ENCODE data around the gene GATB.
"Not testable (repeated sequence)": the region's sequence is repeated elsewhere in the genome, so short reads cannot be mapped to it uniquely, and the experiment has no call there.

The GATB gene

DNA sequence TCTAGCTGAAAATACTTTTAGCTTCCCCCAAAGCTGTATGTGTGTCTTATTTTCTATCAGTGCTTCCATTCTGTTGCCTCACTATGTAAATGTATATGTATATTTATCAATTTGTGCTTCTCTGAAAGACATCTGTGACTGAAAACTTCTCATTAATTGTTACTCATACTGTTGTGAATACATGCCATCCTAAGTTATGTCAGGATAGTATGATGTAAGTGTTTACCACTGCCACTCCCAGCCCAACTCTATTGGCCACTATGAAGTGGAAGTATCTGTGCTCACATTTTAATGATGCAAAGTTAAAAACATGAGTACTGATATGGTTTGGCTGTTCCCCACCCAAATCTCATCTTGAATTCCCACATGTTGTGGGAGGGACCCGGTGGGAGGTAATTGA is 24.4 kb downstream of the GATB start:
- no peak for DNase-seq
- no peak for TF ChIP-seq POLR2A (IDR thresholded peaks at IDR 0.05; ENCODE audit: low read length)
- no peak for TF ChIP-seq GATA1 (IDR thresholded peaks at IDR 0.05; ENCODE audit: low read depth, low read length)

DNA sequence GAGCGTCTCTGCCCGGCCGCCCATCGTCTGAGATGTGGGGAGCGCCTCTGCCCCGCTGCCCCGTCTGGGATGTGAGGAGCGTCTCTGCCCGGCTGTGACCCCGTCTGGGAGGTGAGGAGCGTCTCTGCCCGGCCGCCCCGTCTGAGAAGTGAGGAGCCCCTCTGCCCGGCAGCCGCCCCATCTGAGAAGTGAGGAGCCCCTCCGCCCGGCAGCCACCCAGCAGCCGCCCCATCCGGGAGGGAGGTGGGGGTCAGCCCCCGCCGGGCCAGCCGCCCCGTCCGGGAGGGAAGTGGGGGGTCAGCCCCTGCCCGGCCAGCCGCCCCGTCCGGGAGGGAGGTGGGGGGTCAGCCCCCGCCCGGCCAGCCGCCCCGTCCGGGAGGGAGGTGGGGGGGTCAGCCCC is 29.1 kb downstream of the GATB start:
- DNase-seq: not testable (repeated sequence)

DNA sequence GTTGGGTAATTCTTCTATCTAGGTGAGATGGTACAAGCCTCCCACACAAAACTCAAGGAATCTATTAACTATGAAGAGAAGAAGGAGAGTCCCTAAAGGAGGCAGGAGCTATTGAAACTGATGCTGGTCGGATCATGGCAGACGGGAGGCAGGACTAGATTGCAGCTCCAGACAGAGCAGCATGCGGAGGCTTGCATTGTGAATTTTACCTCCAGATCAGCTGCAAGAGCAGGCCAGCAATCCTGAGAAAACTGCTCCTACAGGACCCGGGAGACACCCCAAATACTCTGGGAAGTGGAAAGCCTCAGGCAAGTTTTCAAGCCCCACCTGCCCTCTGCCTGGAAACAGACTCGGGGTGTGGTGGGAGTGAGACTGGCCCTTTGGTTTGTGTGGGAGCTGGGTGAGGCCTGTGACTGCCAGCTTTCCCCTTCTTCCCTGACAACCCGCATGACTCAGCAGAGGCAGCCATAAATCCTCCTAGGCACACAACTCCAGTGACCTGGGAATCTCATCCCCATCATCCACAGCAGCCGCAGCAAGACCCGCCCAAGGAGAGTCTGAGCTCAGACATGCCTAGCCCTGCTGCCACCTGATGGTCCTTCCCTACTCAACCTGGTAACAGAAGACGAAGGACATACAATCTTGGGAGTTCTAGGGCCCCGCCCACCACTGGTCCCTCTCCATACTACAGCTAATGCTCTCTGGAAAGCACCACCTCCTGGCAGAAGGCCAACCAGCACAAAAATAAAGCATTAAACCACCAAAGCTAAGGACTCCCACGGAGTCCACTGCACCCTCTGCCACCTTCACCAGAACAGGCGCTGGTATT is 30.9 kb downstream of the GATB start:
- DNase-seq: no peak

DNA sequence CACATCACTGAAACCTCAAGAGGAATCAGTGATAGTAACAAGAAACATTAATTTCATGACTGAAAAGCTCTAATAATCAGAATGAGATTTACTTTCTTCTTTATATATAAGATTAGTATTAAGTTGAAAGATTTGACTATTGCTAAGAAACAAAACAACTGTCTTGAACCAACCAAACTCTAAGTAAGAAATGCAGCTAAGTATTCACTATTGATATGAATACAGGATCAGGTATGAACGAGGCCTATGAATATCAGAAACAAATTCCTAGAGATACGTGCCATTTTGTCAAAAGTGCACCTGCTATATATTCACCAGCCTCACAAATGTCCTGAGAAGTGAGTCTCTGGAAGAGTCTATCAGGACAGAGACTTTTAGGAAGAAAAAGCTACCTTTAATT is 32.1 kb downstream of the GATB start:
- DNase-seq: no peak
- no peak for TF ChIP-seq GATA1 (IDR thresholded peaks at IDR 0.05; ENCODE audit: low read depth, low read length)
- TF ChIP-seq POLR2A (IDR thresholded peaks at IDR 0.05; ENCODE audit: low read length): no peak

More for the DNA sequence above, 30.9 kb downstream of the GATB start:
- no peak for TF ChIP-seq POLR2A (IDR thresholded peaks at IDR 0.05; ENCODE audit: low read length)
- no peak for TF ChIP-seq GATA1 (IDR thresholded peaks at IDR 0.05; ENCODE audit: low read depth, low read length)

DNA sequence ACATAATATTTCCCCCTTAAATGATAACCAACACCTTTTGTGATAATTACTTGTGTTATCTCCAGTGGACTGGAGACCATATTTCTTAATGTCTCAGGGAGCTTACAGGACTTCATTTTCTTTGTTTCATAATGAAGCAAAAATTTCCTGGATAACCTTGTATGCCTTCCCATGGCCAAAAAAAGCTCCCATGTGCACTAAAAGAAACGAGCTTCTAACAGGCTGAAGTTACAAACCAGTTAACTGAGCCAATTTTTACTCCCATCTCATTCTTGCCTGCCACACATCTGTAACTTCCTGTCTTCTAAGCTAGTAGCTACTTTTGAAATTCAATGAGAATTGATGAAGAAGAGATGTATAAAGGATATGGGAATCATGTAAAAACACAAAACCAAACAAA is 32.8 kb downstream of the GATB start:
- TF ChIP-seq POLR2A (IDR thresholded peaks at IDR 0.05; ENCODE audit: low read length): no peak
- DNase-seq: no peak

DNA sequence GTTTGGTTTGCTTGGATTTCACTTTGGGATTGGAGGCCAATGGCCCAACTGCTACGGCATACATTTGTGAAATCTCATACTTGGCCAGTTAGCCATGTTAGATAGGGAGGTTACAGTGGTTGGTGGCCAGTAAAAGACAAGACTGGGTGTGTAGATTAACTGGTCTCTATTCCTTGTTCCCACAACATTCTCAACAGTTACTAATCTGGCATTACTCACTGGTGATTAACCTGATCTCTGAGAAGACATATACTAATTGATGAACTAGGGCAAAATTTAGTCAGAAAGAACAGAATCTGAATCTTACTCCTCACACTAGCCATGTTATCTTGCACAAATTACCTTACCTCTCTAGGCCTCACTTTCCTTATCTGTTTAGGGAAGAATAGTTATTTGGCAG is 33.4 kb downstream of the GATB start:
- TF ChIP-seq POLR2A (IDR thresholded peaks at IDR 0.05; ENCODE audit: low read length) (no peak), GATA1 (IDR thresholded peaks at IDR 0.05; ENCODE audit: low read depth, low read length) (no peak)
- no peak for DNase-seq

DNA sequence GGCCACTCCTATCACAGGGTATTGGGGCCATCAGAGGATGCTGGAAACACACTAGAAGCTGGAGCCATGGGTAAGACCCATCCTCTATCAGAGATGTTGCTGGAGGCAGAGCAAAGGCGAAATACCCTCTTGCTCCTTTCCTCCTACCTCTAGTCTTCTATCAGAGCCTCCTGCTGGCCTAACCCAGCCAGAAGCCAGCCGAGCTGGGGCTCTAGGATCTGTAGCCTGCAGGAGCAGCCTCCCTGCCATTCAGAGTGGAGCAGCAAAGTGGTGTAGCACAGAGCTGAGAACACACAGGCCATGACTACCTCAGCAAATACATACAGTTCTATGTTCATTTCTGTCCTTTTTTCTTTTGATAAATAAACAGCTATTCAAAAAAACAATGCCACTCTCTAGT is 35.7 kb downstream of the GATB start:
- no peak for DNase-seq
- TF ChIP-seq POLR2A (IDR thresholded peaks at IDR 0.05; ENCODE audit: low read length): no peak
- no peak for TF ChIP-seq GATA1 (IDR thresholded peaks at IDR 0.05; ENCODE audit: low read depth, low read length)

DNA sequence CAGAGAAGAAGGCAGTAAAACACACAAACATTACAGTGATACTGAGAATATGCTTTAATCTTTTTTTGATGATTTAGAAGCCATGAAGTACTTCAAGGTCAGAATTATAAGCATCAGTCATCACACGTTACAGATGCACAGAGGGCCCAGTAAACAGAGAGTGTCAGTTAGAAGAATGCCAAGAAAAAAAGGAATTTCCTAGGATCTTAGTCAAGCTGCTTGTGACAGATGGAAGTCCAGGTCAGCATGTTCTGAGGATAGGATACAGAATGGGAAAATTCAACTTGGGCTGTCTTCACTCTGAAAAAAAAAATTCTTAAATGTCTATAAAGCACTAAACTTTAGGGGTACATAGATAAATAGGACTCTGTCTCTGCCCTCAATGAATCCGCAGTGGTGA is 38.9 kb downstream of the GATB start:
- TF ChIP-seq POLR2A (IDR thresholded peaks at IDR 0.05; ENCODE audit: low read length): no peak
- TF ChIP-seq GATA1 (IDR thresholded peaks at IDR 0.05; ENCODE audit: low read depth, low read length): no peak
- DNase-seq: no peak

DNA sequence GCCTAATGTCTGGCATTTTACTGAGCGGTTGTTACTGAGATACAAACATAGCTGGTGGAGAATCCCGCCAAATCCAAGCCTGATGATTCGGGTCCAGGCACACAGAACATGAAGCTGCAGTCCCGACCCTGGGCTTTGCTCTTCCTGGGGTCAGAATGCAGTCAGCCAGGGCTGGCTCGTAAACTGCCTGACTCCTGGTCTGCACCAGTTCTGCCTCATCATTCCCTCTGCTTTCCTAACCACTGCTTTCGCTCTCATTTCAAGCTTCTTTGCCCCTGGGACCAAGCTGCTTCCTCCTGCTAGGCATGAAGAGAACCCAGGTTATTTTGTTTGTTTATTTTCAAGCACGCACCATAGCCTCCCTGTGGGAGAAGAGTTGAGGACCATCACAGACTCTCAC is 39.3 kb downstream of the GATB start:
- no peak for DNase-seq

DNA sequence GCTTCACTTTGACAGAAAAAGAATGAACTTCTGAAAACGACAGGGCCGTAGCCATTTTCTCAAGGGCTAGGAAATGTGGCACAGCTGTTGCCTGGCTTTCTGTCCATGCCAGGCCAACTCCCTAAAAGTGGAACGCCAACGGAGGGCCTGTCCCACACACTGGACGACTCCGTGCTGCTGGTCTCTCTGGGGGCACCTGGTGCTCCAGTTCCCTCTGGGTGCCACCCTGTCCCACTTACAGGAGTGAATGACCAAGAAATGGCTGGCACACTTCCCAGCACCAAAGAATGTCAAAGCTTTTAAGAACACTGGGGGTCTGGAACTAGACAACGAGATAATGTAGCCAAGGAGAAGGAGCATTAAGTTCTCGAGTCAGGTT is 40.9 kb downstream of the GATB start:
- TF ChIP-seq GATA1 (IDR thresholded peaks at IDR 0.05; ENCODE audit: low read depth, low read length) (no peak), POLR2A (IDR thresholded peaks at IDR 0.05; ENCODE audit: low read length) (no peak)
- no peak for DNase-seq

More for the DNA sequence above, 39.3 kb downstream of the GATB start:
- TF ChIP-seq GATA1 (IDR thresholded peaks at IDR 0.05; ENCODE audit: low read depth, low read length): no peak
- TF ChIP-seq POLR2A (IDR thresholded peaks at IDR 0.05; ENCODE audit: low read length): no peak

DNA sequence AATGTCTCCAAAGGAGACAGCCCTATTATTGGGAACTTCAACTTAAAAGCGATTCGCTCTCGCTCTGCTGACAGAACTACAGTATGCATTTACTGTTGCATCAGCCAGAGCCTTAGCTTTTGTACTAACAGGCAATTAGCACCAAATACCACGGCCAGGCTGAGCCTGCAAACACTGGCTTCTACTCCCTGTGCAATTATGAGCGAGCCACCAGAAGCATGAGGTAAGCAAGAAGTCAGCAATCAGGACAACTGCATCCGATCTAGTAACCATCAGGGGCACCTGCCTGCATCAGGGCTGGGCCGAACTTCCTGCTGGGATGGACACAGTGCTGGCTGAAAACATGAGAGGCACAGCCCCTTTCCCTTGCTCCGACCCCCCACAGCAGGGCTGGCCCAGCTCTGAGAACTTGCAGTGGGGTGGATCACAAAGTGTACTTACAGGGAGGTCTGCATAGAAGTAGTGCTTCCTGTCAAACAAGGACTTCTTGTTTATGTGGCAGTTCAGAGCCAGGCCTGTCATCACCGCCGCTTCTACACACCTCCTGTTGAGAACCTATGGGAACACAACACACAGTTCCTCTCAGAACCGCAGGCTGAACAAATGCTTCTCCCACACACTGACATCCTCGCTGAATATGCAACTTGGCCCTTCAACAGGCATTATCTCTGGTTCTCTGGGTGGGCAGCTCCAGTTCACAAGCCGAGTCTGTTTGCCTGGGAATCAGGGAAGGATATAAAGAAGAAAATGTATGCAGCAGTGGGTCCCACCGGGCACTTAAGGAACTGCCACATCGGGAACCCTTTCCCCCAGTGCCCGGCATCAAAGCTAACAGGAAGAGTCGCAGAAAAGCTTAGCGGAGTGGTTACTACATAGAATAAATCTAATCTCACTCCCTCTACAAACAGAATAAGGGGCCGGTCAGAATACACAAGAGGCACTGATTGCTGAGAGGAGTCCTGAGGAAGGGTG is 41.5 kb downstream of the GATB start:
- TF ChIP-seq GATA1 (IDR thresholded peaks at IDR 0.05; ENCODE audit: low read depth, low read length) (no peak), POLR2A (IDR thresholded peaks at IDR 0.05; ENCODE audit: low read length) (no peak)
- no peak for DNase-seq

DNA sequence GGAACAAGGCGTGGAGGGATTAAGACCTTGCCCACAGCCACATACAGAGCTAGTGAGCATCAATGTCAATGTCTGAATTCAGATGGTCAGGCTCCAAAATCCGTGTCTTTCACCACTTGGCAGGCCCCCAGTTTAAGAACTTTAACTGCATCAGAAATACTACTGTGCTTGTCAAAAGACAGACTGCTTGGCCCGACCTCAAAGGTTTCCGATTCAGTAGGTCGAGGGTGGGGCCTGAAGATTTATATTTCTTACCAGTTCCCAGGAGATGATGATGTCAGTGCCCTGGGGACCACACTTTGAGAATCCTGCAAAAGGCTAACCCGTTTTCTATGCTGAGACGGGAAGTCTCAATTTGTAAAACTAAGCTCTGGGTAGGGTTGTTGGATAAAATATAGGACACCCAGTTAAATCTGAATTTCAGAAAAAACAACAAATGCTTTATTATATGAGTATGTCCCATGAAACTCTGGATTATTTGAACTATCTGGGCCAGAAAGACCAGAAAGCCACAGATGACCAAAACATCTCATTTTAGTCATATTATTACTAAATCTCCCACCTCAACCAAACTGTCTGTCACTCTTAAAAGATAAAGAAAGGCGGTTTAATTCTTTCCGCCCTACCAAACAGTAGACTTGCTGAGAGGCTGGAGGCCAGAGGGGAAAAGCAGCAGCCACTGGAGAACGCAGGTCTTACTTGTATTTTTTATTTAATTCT is 42.7 kb downstream of the GATB start:
- TF ChIP-seq POLR2A (IDR thresholded peaks at IDR 0.05; ENCODE audit: low read length) (no peak), GATA1 (IDR thresholded peaks at IDR 0.05; ENCODE audit: low read depth, low read length) (no peak)
- no peak for DNase-seq

DNA sequence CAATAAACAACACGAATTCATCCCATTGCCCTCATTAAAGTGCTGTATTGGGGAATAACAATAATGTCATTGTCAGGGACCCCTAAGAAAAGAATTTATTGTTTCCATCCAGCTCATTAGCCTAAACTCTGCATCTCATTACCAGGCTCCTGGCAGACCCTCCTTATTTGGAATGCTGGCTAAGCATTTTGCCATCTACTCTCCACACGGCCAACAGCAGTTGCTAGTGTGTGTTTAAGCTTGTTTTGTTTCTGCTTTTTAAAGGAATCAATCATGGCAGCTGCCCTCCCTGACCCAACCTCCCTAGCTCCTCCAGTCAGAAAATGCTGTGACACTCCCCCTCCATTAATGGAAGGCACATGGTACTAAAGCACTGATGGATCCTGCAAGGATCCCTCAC is 43.5 kb downstream of the GATB start:
- no peak for TF ChIP-seq GATA1 (IDR thresholded peaks at IDR 0.05; ENCODE audit: low read depth, low read length)
- no peak for TF ChIP-seq POLR2A (IDR thresholded peaks at IDR 0.05; ENCODE audit: low read length)
- no peak for DNase-seq

DNA sequence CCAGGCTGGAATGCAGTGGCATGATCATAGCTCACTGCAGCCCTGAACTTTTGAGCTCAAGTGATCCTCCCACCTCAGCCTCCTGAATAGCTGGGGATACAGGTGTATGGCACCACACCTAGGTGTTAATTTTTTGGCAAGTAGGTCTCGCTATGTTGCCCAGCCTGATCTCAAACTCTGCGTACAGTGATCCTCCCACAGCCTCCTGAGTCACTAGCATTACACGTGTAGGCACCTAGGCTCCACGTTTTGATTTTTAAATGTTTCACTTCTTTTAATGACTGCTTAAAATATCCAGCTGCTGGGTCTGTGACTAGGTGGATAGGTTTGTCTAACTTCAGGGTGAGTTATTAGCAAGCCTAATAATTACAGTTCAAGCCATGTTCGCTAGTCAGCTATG is 44.5 kb downstream of the GATB start:
- DNase-seq: no peak
- no peak for TF ChIP-seq POLR2A (IDR thresholded peaks at IDR 0.05; ENCODE audit: low read length)
